ENCODE results near the gene ZNF286A.
"Not testable (repeated sequence)": the region's sequence is repeated elsewhere in the genome, so short reads cannot be mapped to it uniquely, and the experiment has no call there.

Gene ZNF286A

GRCh38 chr17:15663691-15664090 lies 35.9 kb upstream of the ZNF286A start:
- TF ChIP-seq CTCF (IDR thresholded peaks at IDR 0.05; ENCODE audit: control extremely low read depth, extremely low read depth, low read depth, missing control alignments): no peak
- ChIA-PET CTCF (no interaction called here), POLR2A (no interaction called here)
- no peak for DNase-seq (ENCODE audit: extremely low spot score)

GRCh38 chr17:15669526-15669925 lies 30.0 kb upstream of the ZNF286A start:
- POLR2A ChIA-PET; DNase-seq (ENCODE audit: extremely low spot score); CTCF ChIA-PET: not testable (repeated sequence)

- POLR2A ChIA-PET; DNase-seq (ENCODE audit: extremely low spot score); CTCF ChIA-PET: not testable (repeated sequence)
These were observed 24.9 kb upstream of the ZNF286A start for GRCh38 chr17:15674640-15675039.

GRCh38 chr17:15675991-15676390 lies 23.6 kb upstream of the ZNF286A start:
- DNase-seq (ENCODE audit: extremely low spot score); POLR2A ChIA-PET; CTCF ChIA-PET: not testable (repeated sequence)

GRCh38 chr17:15683135-15683534 lies 16.4 kb upstream of the ZNF286A start:
- POLR2A ChIA-PET; DNase-seq (ENCODE audit: extremely low spot score); CTCF ChIA-PET: not testable (repeated sequence)

- CTCF ChIA-PET, POLR2A ChIA-PET: not testable (repeated sequence)
- DNase-seq (ENCODE audit: extremely low spot score): peak; percentile 67
These were observed 15.6 kb upstream of the ZNF286A start, which contains the start of gene TRIM16 for GRCh38 chr17:15683824-15684478. Gene TRIM16 (minus strand): TSS chr17:15684311. CDS start chr17:15651609, 32,702 bp downstream.

GRCh38 chr17:15687494-15687893 lies 12.1 kb upstream of the ZNF286A start:
- CTCF ChIA-PET; POLR2A ChIA-PET; DNase-seq (ENCODE audit: extremely low spot score): not testable (repeated sequence)

- POLR2A ChIA-PET, CTCF ChIA-PET: not testable (repeated sequence)
These were observed 585 bp upstream of the ZNF286A start for GRCh38 chr17:15698967-15699366.

GRCh38 chr17:15699937-15700336 lies 385 bp downstream of the ZNF286A start:
- POLR2A ChIA-PET; DNase-seq (ENCODE audit: extremely low spot score); CTCF ChIA-PET: not testable (repeated sequence)

More at GRCh38 chr17:15698967-15699366, 585 bp upstream of the ZNF286A start:
- not testable (repeated sequence) for DNase-seq (ENCODE audit: extremely low spot score)

- POLR2A ChIA-PET; DNase-seq (ENCODE audit: extremely low spot score); CTCF ChIA-PET: not testable (repeated sequence)
These were observed 4.7 kb downstream of the ZNF286A start for GRCh38 chr17:15704239-15704638.

GRCh38 chr17:15704813-15705212 lies 5.3 kb downstream of the ZNF286A start:
- POLR2A ChIA-PET; CTCF ChIA-PET; DNase-seq (ENCODE audit: extremely low spot score): not testable (repeated sequence)

- POLR2A ChIA-PET; DNase-seq (ENCODE audit: extremely low spot score); CTCF ChIA-PET: not testable (repeated sequence)
These were observed 9.3 kb downstream of the ZNF286A start for GRCh38 chr17:15708879-15709278.

- POLR2A ChIA-PET: not testable (repeated sequence)
These were observed 17.3 kb downstream of the ZNF286A start for GRCh38 chr17:15716601-15717563.

GRCh38 chr17:15730535-15730934 lies 31.0 kb downstream of the ZNF286A start:
- POLR2A ChIA-PET; CTCF ChIA-PET; DNase-seq (ENCODE audit: extremely low spot score): not testable (repeated sequence)

More at GRCh38 chr17:15716601-15717563, 17.3 kb downstream of the ZNF286A start:
- CTCF ChIA-PET; DNase-seq (ENCODE audit: extremely low spot score): not testable (repeated sequence)

GRCh38 chr17:15731900-15732299 lies 32.3 kb downstream of the ZNF286A start, which contains the start of gene TBC1D26:
Gene TBC1D26 (plus strand): TSS chr17:15732283. CDS start chr17:15735349, 3,066 bp downstream.
- DNase-seq (ENCODE audit: extremely low spot score); POLR2A ChIA-PET; CTCF ChIA-PET: not testable (repeated sequence)

GRCh38 chr17:15733174-15733789 lies 33.7 kb downstream of the ZNF286A start:
- CTCF ChIA-PET; POLR2A ChIA-PET; DNase-seq (ENCODE audit: extremely low spot score): not testable (repeated sequence)

GRCh38 chr17:15736578-15736977 lies 37.0 kb downstream of the ZNF286A start:
- CTCF ChIA-PET; DNase-seq (ENCODE audit: extremely low spot score); POLR2A ChIA-PET: not testable (repeated sequence)
